WTC11 (cell line): Measurements from ENCODE around the gene PPP1R2. TPM values are rescaled to one million over a fixed set of nuclear protein-coding genes. Genes with fewer than 3 reads are reported as not detected.

Experiments
- ATAC-seq: fragments of 200-7000 bp; cut with Tn5 transposase; 2 replicates; pipeline ENCODE4 v1.10.0; 2021; ENCODE audit warnings: mild to moderate bottlenecking, moderate library complexity
- CTCF ChIA-PET: fragments of 300-600 bp; sonication (Branson Sonifier 250); formaldehyde crosslinking; loops from one replicate; lab custom pipeline; 2021; ENCODE audit warnings: antibody characterized with exemption; lab: Charles Lee
- POLR2A ChIA-PET: fragments of 350-600 bp; sonication (Branson Sonifier 250); formaldehyde crosslinking; loops from one replicate; lab custom pipeline; 2021; ENCODE audit warnings: antibody characterized with exemption; lab: Charles Lee
- DNase-seq: peaks from one replicate; pipeline ENCODE4 v3.0.0; 2021; ENCODE audit warnings: low spot score
- H3K27ac Mint-ChIP-seq: 2 replicates; pipeline ENCODE4 v1.8.0; 2021; ENCODE audit warnings: mixed read lengths
- H3K27me3 Mint-ChIP-seq: 2 replicates; pipeline ENCODE4 v1.8.0; 2021; ENCODE audit warnings: low read depth, mild to moderate bottlenecking, moderate library complexity, mixed read lengths
- H3K36me3 Mint-ChIP-seq: 2 replicates; pipeline ENCODE4 v1.8.0; 2021; ENCODE audit warnings: mixed read lengths
- H3K4me1 Mint-ChIP-seq: 2 replicates; pipeline ENCODE4 v1.8.0; 2022; ENCODE audit warnings: mixed read lengths
- H3K4me3 Mint-ChIP-seq: 2 replicates; pipeline ENCODE4 v1.8.0; 2021; ENCODE audit warnings: mild to moderate bottlenecking, moderate library complexity, mixed read lengths
- H3K9me3 Mint-ChIP-seq: 2 replicates; pipeline ENCODE4 v1.8.0; 2021; ENCODE audit warnings: mixed read lengths
- ATF3 ChIP-seq: sonication (generic); formaldehyde crosslinking; conservative IDR thresholded peaks from 2 replicates; pipeline ENCODE4 v1.8.1; 2022; ENCODE audit warnings: mild to moderate bottlenecking, missing genetic modification reagents
- CBFB ChIP-seq: sonication (generic); formaldehyde crosslinking; IDR thresholded peaks from 2 replicates; pipeline ENCODE4 v1.8.1; 2022; ENCODE audit warnings: mild to moderate bottlenecking, low read depth, missing genetic modification reagents
- E2F1 ChIP-seq: sonication (generic); formaldehyde crosslinking; IDR thresholded peaks from 2 replicates; pipeline ENCODE4 v1.8.0; 2022; ENCODE audit warnings: mild to moderate bottlenecking, missing genetic modification reagents
- ELF4 ChIP-seq: sonication (generic); formaldehyde crosslinking; IDR thresholded peaks from 2 replicates; pipeline ENCODE4 v1.8.1; 2022; ENCODE audit warnings: low read depth, mild to moderate bottlenecking, moderate library complexity, missing genetic modification reagents
- ERG ChIP-seq: fragments of 250-450 bp; sonication (Bioruptor Pico); IDR thresholded peaks from 2 replicates; pipeline ENCODE4 v1.8.0; 2021; ENCODE audit warnings: mild to moderate bottlenecking
- FOXK1 ChIP-seq: sonication (generic); formaldehyde crosslinking; IDR thresholded peaks from 2 replicates; pipeline ENCODE4 v1.8.0; 2022; ENCODE audit warnings: mild to moderate bottlenecking, moderate library complexity, missing genetic modification reagents
- FOXP4 ChIP-seq: sonication (generic); formaldehyde crosslinking; IDR thresholded peaks from 2 replicates; pipeline ENCODE4 v1.8.0; 2022; ENCODE audit warnings: mild to moderate bottlenecking, missing genetic modification reagents
- GABPB1 ChIP-seq: sonication (generic); formaldehyde crosslinking; IDR thresholded peaks from 2 replicates; pipeline ENCODE4 v1.8.1; 2023; ENCODE audit warnings: mild to moderate bottlenecking, missing genetic modification reagents
- GRHL2 ChIP-seq: fragments of 250-450 bp; sonication (Bioruptor Pico); IDR thresholded peaks from 2 replicates; pipeline ENCODE4 v1.8.0; 2022; ENCODE audit warnings: mild to moderate bottlenecking, moderate library complexity; ENCODE audit not compliant: insufficient replicate concordance, severe bottlenecking
- HMGA2 ChIP-seq: fragments of 250-450 bp; sonication (Bioruptor Pico); IDR thresholded peaks from 2 replicates; pipeline ENCODE4 v1.4.0; 2021; ENCODE audit warnings: mild to moderate bottlenecking, moderate library complexity
- MYBL2 ChIP-seq: sonication (generic); formaldehyde crosslinking; IDR thresholded peaks from 2 replicates; pipeline ENCODE4 v1.8.1; 2023; ENCODE audit warnings: mild to moderate bottlenecking, moderate library complexity, missing genetic modification reagents
- PRRX2 ChIP-seq: fragments of 250-450 bp; sonication (Bioruptor Pico); IDR thresholded peaks from 2 replicates; pipeline ENCODE4 v1.8.0; 2021; ENCODE audit warnings: mild to moderate bottlenecking
- SMAD4 ChIP-seq: sonication (generic); formaldehyde crosslinking; IDR thresholded peaks from 2 replicates; pipeline ENCODE4 v1.8.0; 2022; ENCODE audit warnings: mild to moderate bottlenecking, missing genetic modification reagents
- STAT6 ChIP-seq: sonication (generic); formaldehyde crosslinking; conservative IDR thresholded peaks from 2 replicates; pipeline ENCODE4 v1.8.1; 2023; ENCODE audit warnings: mild to moderate bottlenecking, low read depth, missing genetic modification reagents, moderate library complexity
- TEAD4 ChIP-seq: sonication (generic); formaldehyde crosslinking; IDR thresholded peaks from 2 replicates; pipeline ENCODE4 v1.8.0; 2022; ENCODE audit warnings: mild to moderate bottlenecking, missing genetic modification reagents
- ZBTB43 ChIP-seq: sonication (generic); formaldehyde crosslinking; IDR thresholded peaks from 2 replicates; pipeline ENCODE4 v1.8.1; 2023; ENCODE audit warnings: mild to moderate bottlenecking, missing genetic modification reagents
- ZNF423 ChIP-seq: fragments of 250-450 bp; sonication (Bioruptor Pico); IDR thresholded peaks from 2 replicates; pipeline ENCODE4 v2.1.2; 2022; ENCODE audit warnings: mild to moderate bottlenecking, moderate library complexity
- ZSCAN18 ChIP-seq: fragments of 250-450 bp; sonication (Bioruptor Pico); IDR thresholded peaks from 2 replicates; pipeline ENCODE4 v2.1.2; 2022; ENCODE audit warnings: mild to moderate bottlenecking, moderate library complexity
- total RNA-seq: library from RNA; stranded (reverse); gene quantifications from 3 replicates; pipeline ENCODE4 v1.2.3, GENCODE V29; 2021

Gene PPP1R2
- total RNA-seq, 1 experiment from 2014 or later: 28.1 TPM

GRCh38 chr3:195548987-195549386, 5.9 kb upstream of the PPP1R2 start (continued):
- TF ChIP-seq STAT6 (CRISPR knock-in tag) (no peak), MYBL2 (CRISPR knock-in tag) (no peak), FOXK1 (CRISPR knock-in tag) (no peak), GABPB1 (CRISPR knock-in tag) (no peak)
- TF ChIP-seq, all 79 proteins: peak for 0

GRCh38 chr3:195548501-195548900, 5.4 kb upstream of the PPP1R2 start:
- no peak for DNase-seq
- ChIA-PET CTCF (interaction anchor here (1.0 to 1.2 kb wide), 2 partner anchors 10 to 18 kb away, joined by 5 read pairs; no protein-coding TSS in a partner anchor), POLR2A (no interaction called here)
- H3K4me1 Mint-ChIP-seq: peaks cover 37% of the 10 kb centered on the region
- peak; percentile 12; the same call in 1 of the 2 replicates for ATAC-seq
- peaks cover 73% of the 10 kb centered on the region for H3K27me3 Mint-ChIP-seq
- no peaks in the 10 kb centered on the region for H3K9me3 Mint-ChIP-seq
- peak overlapping the region; percentile 14; the same call in 1 of the 2 replicates for H3K4me3 Mint-ChIP-seq
- TF ChIP-seq STAT6 (CRISPR knock-in tag): no peak
- no peak for TF ChIP-seq ERG (CRISPR knock-in tag)
- TF ChIP-seq ZBTB43 (CRISPR knock-in tag): no peak
- no peak for TF ChIP-seq TEAD4
- no peak for TF ChIP-seq FOXP4 (CRISPR knock-in tag)
- no peak for TF ChIP-seq ATF3 (CRISPR knock-in tag)
- TF ChIP-seq ZNF423 (CRISPR knock-in tag): no peak
- no peak for TF ChIP-seq SMAD4 (CRISPR knock-in tag)
- no peaks in the 10 kb centered on the region for H3K36me3 Mint-ChIP-seq
- H3K27ac Mint-ChIP-seq: peak overlapping the region; percentile 21; the same call in 1 of the 2 replicates

- Mint-ChIP-seq H3K4me3 (peak overlapping the region; percentile 10; the same call in 1 of the 2 replicates), H3K27me3 (peaks cover 76% of the 10 kb centered on the region), H3K36me3 (no peaks in the 10 kb centered on the region), H3K9me3 (no peaks in the 10 kb centered on the region), H3K4me1 (peaks cover 37% of the 10 kb centered on the region), H3K27ac (no peak overlapping the region)
- POLR2A ChIA-PET: no interaction called here
- CTCF ChIA-PET: interaction anchor here (1.0 to 1.2 kb wide), 2 partner anchors 11 to 18 kb away, joined by 5 read pairs; no protein-coding TSS in a partner anchor
- DNase-seq (no peak), ATAC-seq (no peak)
- TF ChIP-seq ZSCAN18 (no peak), ELF4 (no peak), CBFB (no peak), PRRX2 (CRISPR knock-in tag) (no peak), HMGA2 (CRISPR knock-in tag) (no peak), E2F1 (CRISPR knock-in tag) (no peak), GRHL2 (CRISPR knock-in tag) (no peak)
Measured at GRCh38 chr3:195548006-195548405, 4.9 kb upstream of the PPP1R2 start.
